ENCODE results near the gene TCF4. TPM values are rescaled to one million over a fixed set of nuclear protein-coding genes. Genes with fewer than 3 reads are reported as not detected.
A peak's percentile ranks its signal among the peaks of the same experiment; 100 is the strongest.

The TCF4 gene
- total and polyA plus RNA-seq, 4 donors, result 4.3 to 15.3 (median 11.5) TPM

GRCh38 chr18:55415258-55415871 is 172.6 kb downstream of the TCF4 start:
- 17% methylated on average over 6 of the region's 6 CpGs for WGBS
- Histone ChIP-seq H3K9ac (ENCODE audit: low read depth in 1 of 2, low read length in 2 of 2) (no peak overlapping the region), H3K36me3 (ENCODE audit: control insufficient read depth in 4 of 4, insufficient read depth in 3 of 4, low read depth in 1 of 4, low read length in 3 of 4) (no peaks in the 10 kb centered on the region), H3K4me1 (ENCODE audit: control insufficient read depth in 4 of 4, insufficient read depth in 4 of 4, low read length in 3 of 4) (no peaks in the 10 kb centered on the region), H3K9me3 (ENCODE audit: control insufficient read depth in 4 of 4, low read length in 3 of 4) (no peaks in the 10 kb centered on the region), H3K27me3 (ENCODE audit: control insufficient read depth in 4 of 4, insufficient read depth in 4 of 4, low read length in 3 of 4) (peaks cover 0 to 3% (median 0%) of the 10 kb centered on the region in 4 donors), H3K4me3 (ENCODE audit: low read depth in 1 of 3, low read length in 3 of 3) (no peak overlapping the region), H3K27ac (ENCODE audit: low read depth in 1 of 2, low read length in 2 of 2) (no peak overlapping the region)
- peak; percentile 83 for DNase-seq (ENCODE audit: low spot score)
- TF ChIP-seq FOXA1 (IDR thresholded peaks at IDR 0.05), result no peak
- TF ChIP-seq, protein P1, sequence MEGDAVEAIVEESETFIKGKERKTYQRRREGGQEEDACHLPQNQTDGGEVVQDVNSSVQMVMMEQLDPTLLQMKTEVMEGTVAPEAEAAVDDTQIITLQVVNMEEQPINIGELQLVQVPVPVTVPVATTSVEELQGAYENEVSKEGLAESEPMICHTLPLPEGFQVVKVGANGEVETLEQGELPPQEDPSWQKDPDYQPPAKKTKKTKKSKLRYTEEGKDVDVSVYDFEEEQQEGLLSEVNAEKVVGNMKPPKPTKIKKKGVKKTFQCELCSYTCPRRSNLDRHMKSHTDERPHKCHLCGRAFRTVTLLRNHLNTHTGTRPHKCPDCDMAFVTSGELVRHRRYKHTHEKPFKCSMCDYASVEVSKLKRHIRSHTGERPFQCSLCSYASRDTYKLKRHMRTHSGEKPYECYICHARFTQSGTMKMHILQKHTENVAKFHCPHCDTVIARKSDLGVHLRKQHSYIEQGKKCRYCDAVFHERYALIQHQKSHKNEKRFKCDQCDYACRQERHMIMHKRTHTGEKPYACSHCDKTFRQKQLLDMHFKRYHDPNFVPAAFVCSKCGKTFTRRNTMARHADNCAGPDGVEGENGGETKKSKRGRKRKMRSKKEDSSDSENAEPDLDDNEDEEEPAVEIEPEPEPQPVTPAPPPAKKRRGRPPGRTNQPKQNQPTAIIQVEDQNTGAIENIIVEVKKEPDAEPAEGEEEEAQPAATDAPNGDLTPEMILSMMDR (IDR thresholded peaks at IDR 0.05; ENCODE audit: low read depth, low read length, missing input control), result peak; percentile 84
- peak; percentile 96 for TF ChIP-seq RAD21 (IDR thresholded peaks at IDR 0.05)

- no peaks in the 10 kb centered on the region for H3K36me3 ChIP-seq (ENCODE audit: control insufficient read depth in 4 of 4, insufficient read depth in 3 of 4, low read depth in 1 of 4, low read length in 3 of 4)
- TF ChIP-seq ATF3 (IDR thresholded peaks at IDR 0.05) (no peak), MAX (IDR thresholded peaks at IDR 0.05) (no peak), NR2F2 (IDR thresholded peaks at IDR 0.05) (no peak), HNF4A (conservative IDR thresholded peaks at IDR 0.05) (no peak), EGR1 (IDR thresholded peaks at IDR 0.05; ENCODE audit: low read depth in 2 of 2) (no peak), RXRA (IDR thresholded peaks at IDR 0.05) (no peak), JUND (IDR thresholded peaks at IDR 0.05) (no peak), HNF4G (IDR thresholded peaks at IDR 0.05) (no peak), TAF1 (conservative IDR thresholded peaks at IDR 0.05) (no peak), RAD21 (IDR thresholded peaks at IDR 0.05) (no peak)
Measured at GRCh38 chr18:55414475-55414874, 173.5 kb downstream of the TCF4 start.

DNA sequence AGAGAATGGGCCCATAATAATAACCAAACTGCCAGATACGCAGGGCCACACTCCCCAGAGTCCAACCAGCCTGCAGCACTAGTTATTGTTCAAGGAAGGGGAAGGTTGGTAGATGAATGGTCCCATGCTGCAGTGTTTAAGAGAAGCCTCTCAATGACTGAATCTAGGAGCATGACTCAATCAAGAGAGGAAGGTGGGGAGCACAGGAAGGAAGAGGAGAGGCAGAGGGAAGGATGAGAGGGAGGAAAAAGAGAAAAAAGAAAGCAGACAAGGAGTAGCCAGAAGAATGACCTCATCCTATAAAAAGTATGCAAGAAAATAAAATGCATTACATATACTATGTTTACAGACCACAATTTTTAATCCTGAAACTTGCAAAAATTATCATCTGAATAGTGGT is 174.5 kb downstream of the TCF4 start:
- Histone ChIP-seq H3K27ac (ENCODE audit: low read depth in 1 of 2, low read length in 2 of 2) (no peak overlapping the region), H3K36me3 (ENCODE audit: control insufficient read depth in 4 of 4, insufficient read depth in 3 of 4, low read depth in 1 of 4, low read length in 3 of 4) (no peaks in the 10 kb centered on the region), H3K9me3 (ENCODE audit: control insufficient read depth in 4 of 4, low read length in 3 of 4) (no peaks in the 10 kb centered on the region), H3K27me3 (ENCODE audit: control insufficient read depth in 4 of 4, insufficient read depth in 4 of 4, low read length in 3 of 4) (no peaks in the 10 kb centered on the region), H3K4me1 (ENCODE audit: control insufficient read depth in 4 of 4, insufficient read depth in 4 of 4, low read length in 3 of 4) (no peaks in the 10 kb centered on the region), H3K9ac (ENCODE audit: low read depth in 1 of 2, low read length in 2 of 2) (no peak overlapping the region), H3K4me3 (ENCODE audit: low read depth in 1 of 3, low read length in 3 of 3) (no peak overlapping the region)
- WGBS, result 91% methylated on average over 1 of the region's 1 CpG
- DNase-seq (ENCODE audit: low spot score), result no peak
- TF ChIP-seq ATF3 (IDR thresholded peaks at IDR 0.05) (no peak), MAX (IDR thresholded peaks at IDR 0.05) (no peak), NR2F2 (IDR thresholded peaks at IDR 0.05) (no peak), REST (IDR thresholded peaks at IDR 0.05) (no peak), SP1 (IDR thresholded peaks at IDR 0.05) (no peak), HNF4G (IDR thresholded peaks at IDR 0.05) (no peak), FOXA1 (IDR thresholded peaks at IDR 0.05) (no peak), EGR1 (IDR thresholded peaks at IDR 0.05; ENCODE audit: low read depth in 2 of 2) (no peak), RXRA (IDR thresholded peaks at IDR 0.05) (no peak), TAF1 (conservative IDR thresholded peaks at IDR 0.05) (no peak), GABPA (IDR thresholded peaks at IDR 0.05 in 1 of 2, conservative IDR thresholded peaks at IDR 0.05 in 1 of 2) (no peak), RAD21 (IDR thresholded peaks at IDR 0.05) (no peak), YY1 (IDR thresholded peaks at IDR 0.05) (no peak)
- TF ChIP-seq, protein P2, sequence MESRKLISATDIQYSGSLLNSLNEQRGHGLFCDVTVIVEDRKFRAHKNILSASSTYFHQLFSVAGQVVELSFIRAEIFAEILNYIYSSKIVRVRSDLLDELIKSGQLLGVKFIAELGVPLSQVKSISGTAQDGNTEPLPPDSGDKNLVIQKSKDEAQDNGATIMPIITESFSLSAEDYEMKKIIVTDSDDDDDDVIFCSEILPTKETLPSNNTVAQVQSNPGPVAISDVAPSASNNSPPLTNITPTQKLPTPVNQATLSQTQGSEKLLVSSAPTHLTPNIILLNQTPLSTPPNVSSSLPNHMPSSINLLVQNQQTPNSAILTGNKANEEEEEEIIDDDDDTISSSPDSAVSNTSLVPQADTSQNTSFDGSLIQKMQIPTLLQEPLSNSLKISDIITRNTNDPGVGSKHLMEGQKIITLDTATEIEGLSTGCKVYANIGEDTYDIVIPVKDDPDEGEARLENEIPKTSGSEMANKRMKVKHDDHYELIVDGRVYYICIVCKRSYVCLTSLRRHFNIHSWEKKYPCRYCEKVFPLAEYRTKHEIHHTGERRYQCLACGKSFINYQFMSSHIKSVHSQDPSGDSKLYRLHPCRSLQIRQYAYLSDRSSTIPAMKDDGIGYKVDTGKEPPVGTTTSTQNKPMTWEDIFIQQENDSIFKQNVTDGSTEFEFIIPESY (IDR thresholded peaks at IDR 0.05), result no peak

More at GRCh38 chr18:55414475-55414874, 173.5 kb downstream of the TCF4 start:
- H3K9ac ChIP-seq (ENCODE audit: low read depth in 1 of 2, low read length in 2 of 2), result no peak overlapping the region
- H3K27me3 ChIP-seq (ENCODE audit: control insufficient read depth in 4 of 4, insufficient read depth in 4 of 4, low read length in 3 of 4), result no peaks in the 10 kb centered on the region
- no peak overlapping the region for H3K4me3 ChIP-seq (ENCODE audit: low read depth in 1 of 3, low read length in 3 of 3)
- no peaks in the 10 kb centered on the region for H3K9me3 ChIP-seq (ENCODE audit: control insufficient read depth in 4 of 4, low read length in 3 of 4)
- no peaks in the 10 kb centered on the region for H3K4me1 ChIP-seq (ENCODE audit: control insufficient read depth in 4 of 4, insufficient read depth in 4 of 4, low read length in 3 of 4)
- no peak for DNase-seq (ENCODE audit: low spot score)
- H3K27ac ChIP-seq (ENCODE audit: low read depth in 1 of 2, low read length in 2 of 2), result no peak overlapping the region
